GM12878 (cell line): ENCODE measurements around the gene CHAC2.

ENCODE experiments used
- EGR1 ChIP-seq, 2 experiments: IDR thresholded peaks; 1 replicate in 1 of 2; 2 replicates in 1 of 2; pipeline ENCODE4 v1.6.1; 2011 to 2012; ENCODE audit warnings: low read depth in 2 of 2, low read length in 2 of 2, borderline replicate concordance in 1 of 2, mild to moderate bottlenecking in 1 of 2, moderate library complexity in 1 of 2
- GABPA ChIP-seq: IDR thresholded peaks from 2 replicates; pipeline ENCODE4 v1.6.1; 2014; ENCODE audit warnings: antibody characterized with exemption, low read depth, mild to moderate bottlenecking, inconsistent platforms
- TF ChIP-seq, protein P1 (sequence below): IDR thresholded peaks from 2 replicates; pipeline ENCODE4 v1.6.1; 2012; ENCODE audit warnings: mild to moderate bottlenecking, low read depth, low read length
- TF ChIP-seq, protein P2 (sequence below): fragments of 450-650 bp; IDR thresholded peaks from 2 replicates; pipeline ENCODE4 v1.6.1; 2016; ENCODE audit warnings: mild to moderate bottlenecking

DNA sequence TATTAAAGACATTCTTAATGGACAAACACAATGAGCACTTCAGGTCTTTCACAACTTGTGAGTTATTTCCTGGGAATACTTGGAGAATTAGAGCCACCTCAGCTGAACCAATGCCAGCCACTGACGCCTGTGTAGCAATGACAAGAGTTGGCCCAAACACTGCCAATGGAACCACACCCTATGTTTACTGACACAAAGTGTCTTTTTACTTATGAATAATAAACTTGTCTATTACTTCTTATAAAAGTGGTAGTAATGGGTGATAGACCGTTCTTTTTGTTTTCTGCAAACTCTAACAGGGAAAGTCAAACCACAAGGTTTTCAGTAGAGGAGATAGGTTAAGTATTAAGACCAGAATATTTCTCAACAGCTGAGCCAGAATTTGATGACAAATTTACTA lies 12.5 kb upstream of the CHAC2 start:
- TF ChIP-seq, protein P1, sequence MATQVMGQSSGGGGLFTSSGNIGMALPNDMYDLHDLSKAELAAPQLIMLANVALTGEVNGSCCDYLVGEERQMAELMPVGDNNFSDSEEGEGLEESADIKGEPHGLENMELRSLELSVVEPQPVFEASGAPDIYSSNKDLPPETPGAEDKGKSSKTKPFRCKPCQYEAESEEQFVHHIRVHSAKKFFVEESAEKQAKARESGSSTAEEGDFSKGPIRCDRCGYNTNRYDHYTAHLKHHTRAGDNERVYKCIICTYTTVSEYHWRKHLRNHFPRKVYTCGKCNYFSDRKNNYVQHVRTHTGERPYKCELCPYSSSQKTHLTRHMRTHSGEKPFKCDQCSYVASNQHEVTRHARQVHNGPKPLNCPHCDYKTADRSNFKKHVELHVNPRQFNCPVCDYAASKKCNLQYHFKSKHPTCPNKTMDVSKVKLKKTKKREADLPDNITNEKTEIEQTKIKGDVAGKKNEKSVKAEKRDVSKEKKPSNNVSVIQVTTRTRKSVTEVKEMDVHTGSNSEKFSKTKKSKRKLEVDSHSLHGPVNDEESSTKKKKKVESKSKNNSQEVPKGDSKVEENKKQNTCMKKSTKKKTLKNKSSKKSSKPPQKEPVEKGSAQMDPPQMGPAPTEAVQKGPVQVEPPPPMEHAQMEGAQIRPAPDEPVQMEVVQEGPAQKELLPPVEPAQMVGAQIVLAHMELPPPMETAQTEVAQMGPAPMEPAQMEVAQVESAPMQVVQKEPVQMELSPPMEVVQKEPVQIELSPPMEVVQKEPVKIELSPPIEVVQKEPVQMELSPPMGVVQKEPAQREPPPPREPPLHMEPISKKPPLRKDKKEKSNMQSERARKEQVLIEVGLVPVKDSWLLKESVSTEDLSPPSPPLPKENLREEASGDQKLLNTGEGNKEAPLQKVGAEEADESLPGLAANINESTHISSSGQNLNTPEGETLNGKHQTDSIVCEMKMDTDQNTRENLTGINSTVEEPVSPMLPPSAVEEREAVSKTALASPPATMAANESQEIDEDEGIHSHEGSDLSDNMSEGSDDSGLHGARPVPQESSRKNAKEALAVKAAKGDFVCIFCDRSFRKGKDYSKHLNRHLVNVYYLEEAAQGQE, result no peak
- TF ChIP-seq EGR1 (IDR thresholded peaks at IDR 0.05; ENCODE audit: borderline replicate concordance in 1 of 2, low read depth in 2 of 2, low read length in 2 of 2) (no peak), GABPA (no peak)
- TF ChIP-seq, protein P2, sequence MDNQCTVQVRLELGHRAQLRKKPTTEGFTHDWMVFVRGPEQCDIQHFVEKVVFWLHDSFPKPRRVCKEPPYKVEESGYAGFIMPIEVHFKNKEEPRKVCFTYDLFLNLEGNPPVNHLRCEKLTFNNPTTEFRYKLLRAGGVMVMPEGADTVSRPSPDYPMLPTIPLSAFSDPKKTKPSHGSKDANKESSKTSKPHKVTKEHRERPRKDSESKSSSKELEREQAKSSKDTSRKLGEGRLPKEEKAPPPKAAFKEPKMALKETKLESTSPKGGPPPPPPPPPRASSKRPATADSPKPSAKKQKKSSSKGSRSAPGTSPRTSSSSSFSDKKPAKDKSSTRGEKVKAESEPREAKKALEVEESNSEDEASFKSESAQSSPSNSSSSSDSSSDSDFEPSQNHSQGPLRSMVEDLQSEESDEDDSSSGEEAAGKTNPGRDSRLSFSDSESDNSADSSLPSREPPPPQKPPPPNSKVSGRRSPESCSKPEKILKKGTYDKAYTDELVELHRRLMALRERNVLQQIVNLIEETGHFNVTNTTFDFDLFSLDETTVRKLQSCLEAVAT, result no peak
